HEK293T (cell line): ENCODE measurements around the gene KLHL1.

ENCODE experiments used
- BHLHE40 ChIP-seq: fragments of 450-650 bp; IDR thresholded peaks from 2 replicates; pipeline ENCODE4 v1.6.1; 2016; ENCODE audit warnings: mild to moderate bottlenecking, moderate library complexity, borderline replicate concordance
- CTBP1 ChIP-seq: fragments of 450-650 bp; IDR thresholded peaks from 2 replicates; pipeline ENCODE4 v1.6.1; 2016; ENCODE audit warnings: borderline replicate concordance
- ELF4 ChIP-seq: fragments of 450-650 bp; IDR thresholded peaks from 2 replicates; pipeline ENCODE4 v1.6.1; 2017; ENCODE audit warnings: antibody characterized with exemption
- FOXK2 ChIP-seq: fragments of 450-650 bp; IDR thresholded peaks from 2 replicates; pipeline ENCODE4 v1.6.1; 2016; ENCODE audit warnings: mild to moderate bottlenecking
- FOXM1 ChIP-seq: fragments of 450-650 bp; IDR thresholded peaks from 2 replicates; pipeline ENCODE4 v1.6.1; 2017; ENCODE audit warnings: mild to moderate bottlenecking, borderline replicate concordance
- HDGF ChIP-seq: fragments of 450-650 bp; IDR thresholded peaks from 2 replicates; pipeline ENCODE4 v1.6.1; 2017; ENCODE audit warnings: antibody characterized with exemption, borderline replicate concordance
- L3MBTL2 ChIP-seq: fragments of 450-650 bp; conservative IDR thresholded peaks from 2 replicates; pipeline ENCODE4 v1.6.1; 2016; ENCODE audit warnings: mild to moderate bottlenecking
- NFRKB ChIP-seq: fragments of 450-650 bp; IDR thresholded peaks from 2 replicates; pipeline ENCODE4 v1.6.1; 2016; ENCODE audit warnings: mild to moderate bottlenecking, moderate library complexity
- PKNOX1 ChIP-seq: fragments of 450-650 bp; IDR thresholded peaks from 2 replicates; pipeline ENCODE4 v1.6.1; 2016
- SP1 ChIP-seq: fragments of 450-650 bp; IDR thresholded peaks from 2 replicates; pipeline ENCODE4 v1.6.1; 2017
- TARDBP ChIP-seq: fragments of 450-650 bp; IDR thresholded peaks from 2 replicates; pipeline ENCODE4 v1.6.1; 2016

DNA sequence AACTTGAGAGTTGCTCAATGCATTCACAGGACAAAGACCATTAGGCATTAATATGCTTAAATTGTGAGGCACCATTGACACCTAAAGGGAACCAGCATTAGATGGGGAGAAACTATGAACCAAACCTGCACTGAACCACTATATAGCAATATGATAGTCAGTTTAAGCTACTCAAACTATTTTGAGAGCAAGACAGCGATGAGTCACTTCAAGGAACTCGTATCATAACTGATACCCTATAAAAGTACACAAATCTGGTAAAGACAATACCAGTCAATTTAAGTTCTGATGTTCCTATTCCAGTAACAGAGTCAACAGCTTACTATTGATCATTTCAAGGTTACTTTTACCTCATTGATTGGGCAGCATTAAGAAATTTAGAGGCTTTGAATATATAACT lies 151.9 kb downstream of the KLHL1 start:
- TF ChIP-seq ELF4 = no peak
- no peak for TF ChIP-seq SP1
- TF ChIP-seq FOXK2 = no peak
- no peak for TF ChIP-seq TARDBP
- TF ChIP-seq L3MBTL2 = no peak
- no peak for TF ChIP-seq CTBP1
- TF ChIP-seq BHLHE40 = no peak
- no peak for TF ChIP-seq PKNOX1
- no peak for TF ChIP-seq FOXM1
- no peak for TF ChIP-seq HDGF
- TF ChIP-seq NFRKB = no peak
